Cardiac fibroblast (primary cell): ENCODE results near the gene RCVRN.
"Not testable (repeated sequence)": the region's sequence is repeated elsewhere in the genome, so short reads cannot be mapped to it uniquely, and the experiment has no call there.

Experiments used
- DNase-seq, 2 donors: peaks; one replicate each; pipeline versions ENCODE4 v3.0.0 to v3.0.0-alpha.2; 2010; ENCODE audit warnings: low read depth in 2 of 2
- H3K4me3 ChIP-seq, 2 donors: replicated peaks in 1 of 2; 1 replicate in 1 of 2; 2 replicates in 1 of 2; pipeline ENCODE4 v1.5.1; 2011; ENCODE audit warnings: low read depth in 2 of 2, low read length in 2 of 2, mild to moderate bottlenecking in 2 of 2, moderate library complexity in 1 of 2
- TF ChIP-seq, protein P1 (sequence below): IDR thresholded peaks from one replicate; pipeline ENCODE4 v1.5.1; 2011; ENCODE audit warnings: low read depth, mild to moderate bottlenecking, low read length, inconsistent platforms

Gene RCVRN

GRCh38 chr17:9926150-9926804 lies 21.2 kb upstream of the RCVRN start:
- TF ChIP-seq, protein P1, sequence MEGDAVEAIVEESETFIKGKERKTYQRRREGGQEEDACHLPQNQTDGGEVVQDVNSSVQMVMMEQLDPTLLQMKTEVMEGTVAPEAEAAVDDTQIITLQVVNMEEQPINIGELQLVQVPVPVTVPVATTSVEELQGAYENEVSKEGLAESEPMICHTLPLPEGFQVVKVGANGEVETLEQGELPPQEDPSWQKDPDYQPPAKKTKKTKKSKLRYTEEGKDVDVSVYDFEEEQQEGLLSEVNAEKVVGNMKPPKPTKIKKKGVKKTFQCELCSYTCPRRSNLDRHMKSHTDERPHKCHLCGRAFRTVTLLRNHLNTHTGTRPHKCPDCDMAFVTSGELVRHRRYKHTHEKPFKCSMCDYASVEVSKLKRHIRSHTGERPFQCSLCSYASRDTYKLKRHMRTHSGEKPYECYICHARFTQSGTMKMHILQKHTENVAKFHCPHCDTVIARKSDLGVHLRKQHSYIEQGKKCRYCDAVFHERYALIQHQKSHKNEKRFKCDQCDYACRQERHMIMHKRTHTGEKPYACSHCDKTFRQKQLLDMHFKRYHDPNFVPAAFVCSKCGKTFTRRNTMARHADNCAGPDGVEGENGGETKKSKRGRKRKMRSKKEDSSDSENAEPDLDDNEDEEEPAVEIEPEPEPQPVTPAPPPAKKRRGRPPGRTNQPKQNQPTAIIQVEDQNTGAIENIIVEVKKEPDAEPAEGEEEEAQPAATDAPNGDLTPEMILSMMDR: no peak

GRCh38 chr17:9925457-9925856 lies 20.4 kb upstream of the RCVRN start:
- DNase-seq: no peak
- TF ChIP-seq, protein P1: no peak

More at GRCh38 chr17:9926150-9926804, 21.2 kb upstream of the RCVRN start:
- no peak overlapping the region for H3K4me3 ChIP-seq
- no peak for DNase-seq

DNA sequence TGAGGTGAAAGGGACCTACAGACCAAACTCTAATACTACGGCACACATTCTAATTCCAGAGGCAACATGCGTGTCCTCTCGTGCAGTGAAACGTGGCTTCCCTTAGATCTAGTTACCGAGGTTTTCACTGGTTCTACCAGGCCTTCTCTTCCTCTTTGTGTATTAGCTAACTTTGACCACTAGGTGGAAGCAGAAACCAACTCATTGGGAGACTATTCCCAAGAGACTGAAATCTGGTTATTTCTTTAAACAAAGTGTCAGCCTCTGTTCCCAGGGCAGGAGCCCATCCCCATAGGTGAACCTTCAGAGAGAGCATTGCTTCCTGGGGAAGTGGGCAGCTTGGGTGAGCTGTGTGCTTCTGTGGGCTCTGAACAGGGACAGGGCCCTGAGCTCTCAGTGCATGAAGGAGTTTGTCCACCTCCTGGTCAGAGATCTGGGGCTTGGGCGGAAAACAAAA lies 19.7 kb upstream of the RCVRN start:
- TF ChIP-seq, protein P1: peak; percentile 80
- DNase-seq: peak; percentile 76 to 78
- no peak overlapping the region for H3K4me3 ChIP-seq

More at GRCh38 chr17:9925457-9925856, 20.4 kb upstream of the RCVRN start:
- H3K4me3 ChIP-seq: no peak overlapping the region

- no peak for DNase-seq
- TF ChIP-seq, protein P1: no peak
- no peak overlapping the region for H3K4me3 ChIP-seq
These were observed 17.2 kb upstream of the RCVRN start for GRCh38 chr17:9922012-9922848.

- not testable (repeated sequence) for DNase-seq, H3K4me3 ChIP-seq
These were observed 16.1 kb upstream of the RCVRN start for GRCh38 chr17:9921216-9921615.

DNA sequence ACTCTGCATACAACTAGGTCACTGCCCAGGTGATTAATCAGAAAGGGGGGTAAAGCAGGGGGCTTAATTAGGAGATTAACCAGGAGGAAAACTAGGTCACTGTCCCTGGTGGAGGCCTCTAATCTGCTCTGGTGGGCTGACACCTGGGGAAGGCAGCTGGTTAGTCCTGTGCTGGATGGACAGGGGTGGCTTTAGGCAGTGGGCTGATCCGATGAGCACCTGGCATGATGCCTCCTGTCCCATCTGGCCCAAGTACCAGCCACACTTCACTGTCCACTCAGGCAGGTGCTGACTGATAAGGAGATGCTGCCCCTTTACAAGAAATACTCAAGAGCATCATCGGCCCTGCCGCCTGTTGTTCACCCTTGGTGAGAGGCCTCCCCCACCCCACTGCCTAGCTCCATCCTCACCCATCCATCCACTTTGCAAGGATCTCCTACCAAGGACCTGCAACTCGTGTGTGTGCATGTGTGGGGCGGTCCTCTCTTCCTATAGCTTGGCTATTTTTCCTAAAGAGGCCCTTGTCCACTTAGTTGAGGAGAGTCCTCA lies 13.8 kb upstream of the RCVRN start:
- no peak for DNase-seq
- TF ChIP-seq, protein P1: no peak
- H3K4me3 ChIP-seq: no peak overlapping the region

DNA sequence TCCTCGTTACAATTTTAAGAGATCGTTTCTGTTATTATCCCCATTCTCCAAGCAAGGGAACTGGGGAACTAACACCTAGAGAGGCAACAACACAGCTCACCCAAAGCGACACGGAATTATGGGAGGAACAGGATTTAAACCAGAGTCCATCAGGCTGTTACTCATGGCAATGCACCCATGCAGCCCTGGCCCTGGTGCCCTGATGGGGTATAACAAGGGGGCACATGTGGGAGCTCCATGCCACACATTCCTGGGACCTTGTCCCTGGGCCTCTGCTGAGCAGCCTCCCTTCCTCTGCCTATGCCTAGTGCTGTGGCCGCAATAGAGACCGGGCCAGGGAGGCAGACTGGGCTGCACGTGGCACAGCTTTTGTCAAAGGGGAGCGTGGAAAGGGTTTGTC lies 13.3 kb upstream of the RCVRN start:
- H3K4me3 ChIP-seq: no peak overlapping the region
- no peak for DNase-seq
- TF ChIP-seq, protein P1: no peak
